Activated gamma-delta T cell (primary cell): ENCODE data around the gene SDSL.

Experiments
- DNase-seq: peaks from one replicate; lab custom pipeline; 2025; lab: John Stamatoyannopoulos, UW

The SDSL gene

DNA sequence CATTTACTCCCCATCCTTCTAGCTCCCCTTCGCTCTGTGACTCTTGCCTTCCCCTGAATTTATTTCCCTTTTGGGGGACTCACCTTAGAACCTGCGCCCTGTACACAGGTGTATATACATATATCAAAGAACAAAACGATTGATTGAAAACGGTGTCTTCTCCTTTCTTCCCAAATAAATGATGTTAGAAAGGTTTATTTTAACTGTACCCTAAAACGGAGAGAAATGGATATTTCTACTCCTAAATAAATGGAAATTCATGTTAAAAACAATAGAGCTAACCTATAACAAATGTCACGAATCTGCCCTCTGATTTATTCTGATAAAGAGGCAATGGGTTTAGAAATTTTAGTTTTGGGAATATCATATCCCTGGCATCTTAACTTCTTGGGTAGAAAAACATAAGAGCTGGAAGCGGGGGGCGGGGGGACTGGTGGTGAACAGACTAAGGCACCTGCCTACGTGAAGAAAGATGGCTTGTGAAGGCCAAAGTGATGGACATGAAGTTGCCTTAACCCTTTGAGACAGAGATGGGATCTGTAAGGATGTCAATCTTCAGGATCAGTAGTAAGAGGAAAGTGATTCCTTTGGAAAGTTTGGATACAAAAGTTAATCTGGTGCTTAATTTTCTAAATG lies 58.3 kb downstream of the SDSL start:
- no peak for DNase-seq

DNA sequence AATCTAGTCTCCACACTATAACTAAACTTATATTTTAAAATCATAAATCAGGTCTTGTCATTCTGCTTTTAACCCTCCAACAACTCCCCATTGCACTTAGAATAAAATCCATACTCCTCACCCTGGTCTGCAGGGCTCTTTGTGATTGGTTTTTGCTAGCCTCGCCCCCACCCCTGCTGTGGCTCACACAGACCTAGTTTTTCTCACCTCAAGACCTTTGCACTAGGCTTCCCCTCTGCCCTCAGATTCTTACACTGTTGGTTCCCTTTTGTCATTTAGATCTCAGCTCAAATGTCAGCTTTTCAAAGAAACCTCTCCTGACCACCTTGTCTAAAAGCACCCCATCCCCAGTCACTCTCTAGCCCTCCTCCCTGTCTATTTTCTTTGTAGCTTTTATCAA lies 60.2 kb downstream of the SDSL start:
- DNase-seq, result no peak

DNA sequence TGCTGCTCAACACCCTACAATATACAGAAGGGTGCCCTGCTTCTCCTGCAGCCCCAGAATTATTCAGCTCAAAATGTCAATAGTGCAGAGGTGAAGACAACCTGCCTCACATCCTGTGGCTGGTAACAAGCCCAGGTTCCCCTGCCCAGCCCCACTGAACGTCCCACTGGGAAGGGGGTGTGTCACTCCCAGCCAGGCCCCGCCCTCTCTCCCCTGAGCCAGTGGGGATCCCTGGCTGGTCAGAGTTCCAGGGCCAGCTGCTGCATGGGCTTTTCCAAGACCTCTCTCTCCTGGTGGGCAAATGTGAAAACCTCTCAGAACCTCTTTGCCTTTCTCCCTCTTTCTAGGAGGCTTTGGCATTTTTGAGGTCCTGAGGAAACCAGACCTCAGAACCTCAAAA lies 63.1 kb downstream of the SDSL start:
- no peak for DNase-seq

DNA sequence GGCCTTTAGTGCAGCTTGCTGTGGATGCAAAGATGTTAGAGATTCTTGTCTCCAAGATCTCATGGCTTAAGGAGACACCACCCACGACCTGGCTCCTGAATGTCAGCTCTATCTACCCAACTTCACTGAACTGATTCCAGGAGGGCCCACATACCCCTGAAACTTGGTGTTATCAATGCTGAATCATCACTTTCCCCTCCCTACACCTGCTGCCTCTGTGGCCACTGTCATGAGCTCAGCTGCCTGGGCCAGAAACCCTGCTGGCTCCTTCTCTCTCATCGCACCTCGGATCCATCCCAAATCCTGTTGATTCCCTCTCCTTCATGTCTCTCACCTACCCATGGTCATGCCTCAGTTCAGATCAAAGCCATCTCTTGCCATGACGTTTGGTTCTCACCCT lies 64.5 kb downstream of the SDSL start:
- DNase-seq, result no peak
